ENCODE measurements around the gene GABARAP. TPM values are rescaled to one million over a fixed set of nuclear protein-coding genes. Genes with fewer than 3 reads are reported as not detected.

The GABARAP gene
- polyA plus RNA-seq, 1 of the 3 experiments (the other 2 are of a cell fraction), result 585 TPM

- Histone ChIP-seq H4K20me1 (ENCODE audit: insufficient read depth) (peaks cover 8% of the 10 kb centered on the region), H3K79me2 (ENCODE audit: insufficient read depth) (peaks cover 45% of the 10 kb centered on the region), H3K27me3 (ENCODE audit: insufficient read depth) (no peaks in the 10 kb centered on the region), H3K36me3 (replicated peaks in 1 of 2; ENCODE audit: control insufficient read depth in 1 of 2, insufficient read depth in 2 of 2, low read length in 1 of 2) (peaks cover 18 to 22% of the 10 kb centered on the region in 2 experiments), H3K4me2 (0 out of 2 replicates have a peak overlapping the region, but pooled peaks have one; percentile 100), H3K9me2 (no peaks in the 10 kb centered on the region), H3K27ac (ENCODE audit: low read depth in 2 of 2, low read length in 1 of 2) (peak overlapping the region in 1 of 2 experiments; percentile 76; a peak in 1 of 4 replicates), H3K9ac (no peak overlapping the region), H3K4me1 (ENCODE audit: control insufficient read depth in 1 of 2, insufficient read depth in 2 of 2, low read depth in 1 of 2, low read length in 1 of 2) (peaks cover 20 to 60% of the 10 kb centered on the region in 2 experiments; a peak in 3 of 4 replicates), H3F3A (replicated peaks; ENCODE audit: insufficient read depth) (peaks cover 52% of the 10 kb centered on the region), H3K9me3 (no peaks in the 10 kb centered on the region), H3K4me3 (ENCODE audit: low read depth in 2 of 2, low read length in 1 of 2) (no peak overlapping the region), H2AFZ (ENCODE audit: low read depth) (no peak overlapping the region; the same call in 1 of the 2 replicates)
- POLR2A ChIA-PET, result interaction anchor here (1.2 to 1.5 kb wide), 2 partner anchors 14 to 16 kb away, joined by 3 to 10 read pairs; partner anchors contain the start of gene DVL2
- DNase-seq, result no peak
- WGBS (ENCODE audit: low lambda C conversion rate), result 78% methylated on average over 6 of the region's 6 CpGs
- TF ChIP-seq FOSL2 (IDR thresholded peaks at IDR 0.05; ENCODE audit: borderline replicate concordance, low read depth) (no peak), EP300 (IDR thresholded peaks at IDR 0.05; ENCODE audit: borderline replicate concordance in 1 of 2, low read depth in 1 of 2, low read length in 1 of 2) (no peak), PBX3 (IDR thresholded peaks at IDR 0.05) (no peak), EZH2phosphoT487 (IDR thresholded peaks at IDR 0.05; ENCODE audit: borderline replicate concordance, low read depth) (no peak), RAD21 (IDR thresholded peaks at IDR 0.05; ENCODE audit: low read length) (no peak), FOXJ3 (CRISPR knock-in tag; IDR thresholded peaks at IDR 0.05) (no peak), POLR2AphosphoS5 (IDR thresholded peaks at IDR 0.05; ENCODE audit: low read depth, low read length) (no peak), CTCF (IDR thresholded peaks at IDR 0.05) (no peak), YY1 (IDR thresholded peaks at IDR 0.05; ENCODE audit: low read depth) (no peak), MEF2A (IDR thresholded peaks at IDR 0.05; ENCODE audit: borderline replicate concordance, low read depth) (no peak), RCOR1 (IDR thresholded peaks at IDR 0.05; ENCODE audit: low read length) (no peak), ELF1 (IDR thresholded peaks at IDR 0.05) (no peak), JUND (IDR thresholded peaks at IDR 0.05) (no peak), GATA2 (CRISPR knock-in tag; IDR thresholded peaks at IDR 0.05) (no peak), TAF1 (IDR thresholded peaks at IDR 0.05; ENCODE audit: borderline replicate concordance, low read depth, low read length) (no peak)
- TF ChIP-seq, protein P1, sequence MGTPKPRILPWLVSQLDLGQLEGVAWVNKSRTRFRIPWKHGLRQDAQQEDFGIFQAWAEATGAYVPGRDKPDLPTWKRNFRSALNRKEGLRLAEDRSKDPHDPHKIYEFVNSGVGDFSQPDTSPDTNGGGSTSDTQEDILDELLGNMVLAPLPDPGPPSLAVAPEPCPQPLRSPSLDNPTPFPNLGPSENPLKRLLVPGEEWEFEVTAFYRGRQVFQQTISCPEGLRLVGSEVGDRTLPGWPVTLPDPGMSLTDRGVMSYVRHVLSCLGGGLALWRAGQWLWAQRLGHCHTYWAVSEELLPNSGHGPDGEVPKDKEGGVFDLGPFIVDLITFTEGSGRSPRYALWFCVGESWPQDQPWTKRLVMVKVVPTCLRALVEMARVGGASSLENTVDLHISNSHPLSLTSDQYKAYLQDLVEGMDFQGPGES (IDR thresholded peaks at IDR 0.05; ENCODE audit: low read depth, low read length), result no peak
- CTCF ChIA-PET, result interaction anchor here (0.6 to 4.3 kb wide), 3 partner anchors 13 to 94 kb away, joined by 3 to 44 read pairs (median 26); partner anchors contain the start of genes DVL2 and PHF23
These were observed 23.5 kb downstream of the GABARAP start for GRCh38 chr17:7218758-7219157.
